Loucy (cell line): ENCODE measurements around the gene SMC1B.
"Not testable (repeated sequence)": the region's sequence is repeated elsewhere in the genome, so short reads cannot be mapped to it uniquely, and the experiment has no call there.

Experiments used
- H2AFZ ChIP-seq: fragments of 200-600 bp; sonication (generic); 2 replicates; pipeline ENCODE4 v1.6.0; 2016; ENCODE audit warnings: antibody characterized with exemption, mild to moderate bottlenecking, low read length, moderate library complexity
- H3F3A ChIP-seq: fragments of 200-600 bp; 2 replicates; pipeline ENCODE4 v1.6.0; 2016; ENCODE audit warnings: antibody characterized with exemption, low read depth, mild to moderate bottlenecking
- H3K27me3 ChIP-seq: fragments of 200-600 bp; sonication (generic); 2 replicates; pipeline ENCODE4 v1.6.1; 2014; ENCODE audit warnings: low read length, mild to moderate bottlenecking; ENCODE audit not compliant: insufficient read depth, poor library complexity, severe bottlenecking
- H3K36me3 ChIP-seq: fragments of 200-600 bp; sonication (generic); 2 replicates; pipeline ENCODE4 v1.6.1; 2016; ENCODE audit warnings: low read length; ENCODE audit not compliant: insufficient read depth
- H3K4me1 ChIP-seq: fragments of 200-600 bp; sonication (generic); 2 replicates; pipeline ENCODE4 v1.5.1; 2014; ENCODE audit warnings: low read length, mild to moderate bottlenecking; ENCODE audit not compliant: insufficient read depth, poor library complexity, severe bottlenecking
- H3K4me2 ChIP-seq: fragments of 200-600 bp; sonication (generic); 2 replicates; pipeline ENCODE4 v1.6.0; 2014; ENCODE audit warnings: antibody characterized with exemption, low read length, low read depth, mild to moderate bottlenecking; ENCODE audit not compliant: poor library complexity, severe bottlenecking
- H3K4me3 ChIP-seq: fragments of 200-600 bp; sonication (generic); 2 replicates; pipeline ENCODE4 v1.5.1; 2014; ENCODE audit warnings: low read length, mild to moderate bottlenecking, mixed read lengths; ENCODE audit not compliant: poor library complexity, severe bottlenecking
- H3K79me2 ChIP-seq: fragments of 200-600 bp; sonication (generic); 2 replicates; pipeline ENCODE4 v1.6.1; 2014; ENCODE audit warnings: low read length; ENCODE audit not compliant: insufficient read depth
- H3K9ac ChIP-seq: fragments of 200-600 bp; sonication (generic); 2 replicates; pipeline ENCODE4 v1.6.0; 2014; ENCODE audit warnings: mild to moderate bottlenecking, low read depth, low read length, moderate library complexity; ENCODE audit not compliant: poor library complexity, severe bottlenecking
- H3K9me2 ChIP-seq: fragments of 200-600 bp; sonication (generic); replicated peaks from 2 replicates; pipeline ENCODE4 v1.6.1; 2016; ENCODE audit warnings: low read depth, low read length, mixed read lengths
- H3K9me3 ChIP-seq: fragments of 200-600 bp; sonication (generic); 2 replicates; pipeline ENCODE4 v1.6.1; 2014; ENCODE audit warnings: mild to moderate bottlenecking, antibody characterized with exemption, low read length, low read depth; ENCODE audit not compliant: insufficient read depth
- H4K20me1 ChIP-seq: fragments of 200-600 bp; sonication (generic); 2 replicates; pipeline ENCODE4 v1.6.0; 2014; ENCODE audit warnings: antibody characterized with exemption, low read length, mild to moderate bottlenecking; ENCODE audit not compliant: insufficient read depth, poor library complexity, severe bottlenecking
- EZH2phosphoT487 ChIP-seq: fragments of 200-600 bp; IDR thresholded peaks from 2 replicates; pipeline ENCODE4 v1.6.1; 2018; ENCODE audit warnings: antibody characterized with exemption, mild to moderate bottlenecking, moderate library complexity, borderline replicate concordance
- TF ChIP-seq, protein P1 (sequence below): fragments of 200-600 bp; sonication (generic); conservative IDR thresholded peaks from 2 replicates; pipeline ENCODE4 v1.5.1; 2014; ENCODE audit warnings: mild to moderate bottlenecking, antibody characterized with exemption, low read length

Gene SMC1B

DNA sequence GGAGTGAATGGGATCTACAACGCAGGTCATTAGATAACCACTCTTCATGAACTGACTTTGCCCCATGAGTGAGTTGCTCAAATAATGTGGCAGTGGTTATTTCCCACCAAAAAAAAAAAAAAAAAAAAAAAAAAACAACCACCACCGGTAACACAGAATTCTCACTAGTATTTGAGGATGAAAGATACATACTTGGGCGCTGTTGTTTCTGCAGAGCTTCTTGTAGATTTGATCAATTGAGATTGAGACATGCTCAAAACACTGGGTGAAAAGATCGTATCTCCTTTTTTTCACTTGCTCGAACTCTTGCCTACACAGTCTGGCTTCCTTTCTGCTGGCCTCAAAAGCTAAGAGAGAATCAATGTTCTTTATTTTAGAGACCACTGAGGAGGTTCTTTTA, 59.6 kb downstream of the SMC1B start:
- Histone ChIP-seq H3K9ac (no peak overlapping the region), H4K20me1 (no peaks in the 10 kb centered on the region), H3F3A (no peaks in the 10 kb centered on the region), H3K27me3 (no peaks in the 10 kb centered on the region), H2AFZ (no peak overlapping the region), H3K4me3 (no peak overlapping the region), H3K9me2 (no peaks in the 10 kb centered on the region), H3K4me2 (no peak overlapping the region), H3K36me3 (no peaks in the 10 kb centered on the region), H3K4me1 (no peaks in the 10 kb centered on the region), H3K79me2 (no peaks in the 10 kb centered on the region), H3K9me3 (no peaks in the 10 kb centered on the region)
- no peak for TF ChIP-seq EZH2phosphoT487
- TF ChIP-seq, protein P1, sequence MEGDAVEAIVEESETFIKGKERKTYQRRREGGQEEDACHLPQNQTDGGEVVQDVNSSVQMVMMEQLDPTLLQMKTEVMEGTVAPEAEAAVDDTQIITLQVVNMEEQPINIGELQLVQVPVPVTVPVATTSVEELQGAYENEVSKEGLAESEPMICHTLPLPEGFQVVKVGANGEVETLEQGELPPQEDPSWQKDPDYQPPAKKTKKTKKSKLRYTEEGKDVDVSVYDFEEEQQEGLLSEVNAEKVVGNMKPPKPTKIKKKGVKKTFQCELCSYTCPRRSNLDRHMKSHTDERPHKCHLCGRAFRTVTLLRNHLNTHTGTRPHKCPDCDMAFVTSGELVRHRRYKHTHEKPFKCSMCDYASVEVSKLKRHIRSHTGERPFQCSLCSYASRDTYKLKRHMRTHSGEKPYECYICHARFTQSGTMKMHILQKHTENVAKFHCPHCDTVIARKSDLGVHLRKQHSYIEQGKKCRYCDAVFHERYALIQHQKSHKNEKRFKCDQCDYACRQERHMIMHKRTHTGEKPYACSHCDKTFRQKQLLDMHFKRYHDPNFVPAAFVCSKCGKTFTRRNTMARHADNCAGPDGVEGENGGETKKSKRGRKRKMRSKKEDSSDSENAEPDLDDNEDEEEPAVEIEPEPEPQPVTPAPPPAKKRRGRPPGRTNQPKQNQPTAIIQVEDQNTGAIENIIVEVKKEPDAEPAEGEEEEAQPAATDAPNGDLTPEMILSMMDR, result no peak

DNA sequence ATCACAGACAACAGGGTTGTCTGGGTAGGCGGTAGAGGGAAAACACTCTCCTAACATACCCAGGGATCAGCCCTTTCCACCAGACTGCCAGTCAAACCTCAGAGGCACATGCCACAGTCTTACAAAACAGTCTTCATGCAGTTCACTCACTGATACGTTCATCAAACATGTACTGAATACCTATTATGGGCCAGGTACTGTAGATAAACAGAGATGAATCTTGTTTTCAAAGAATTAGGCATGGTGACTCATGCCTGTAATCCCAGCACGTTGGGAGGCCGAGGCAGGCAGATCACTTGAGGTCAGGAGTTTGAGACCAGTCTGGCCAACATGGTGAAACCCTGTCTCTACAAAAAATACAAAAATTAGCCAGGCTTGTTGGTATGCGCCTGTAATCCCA, 60.6 kb downstream of the SMC1B start:
- H4K20me1 ChIP-seq, H3K4me1 ChIP-seq, H3K36me3 ChIP-seq, H3K79me2 ChIP-seq, H2AFZ ChIP-seq, H3K4me2 ChIP-seq, H3F3A ChIP-seq, H3K9me2 ChIP-seq, H3K9me3 ChIP-seq, H3K4me3 ChIP-seq, H3K9ac ChIP-seq, H3K27me3 ChIP-seq: not testable (repeated sequence)

DNA sequence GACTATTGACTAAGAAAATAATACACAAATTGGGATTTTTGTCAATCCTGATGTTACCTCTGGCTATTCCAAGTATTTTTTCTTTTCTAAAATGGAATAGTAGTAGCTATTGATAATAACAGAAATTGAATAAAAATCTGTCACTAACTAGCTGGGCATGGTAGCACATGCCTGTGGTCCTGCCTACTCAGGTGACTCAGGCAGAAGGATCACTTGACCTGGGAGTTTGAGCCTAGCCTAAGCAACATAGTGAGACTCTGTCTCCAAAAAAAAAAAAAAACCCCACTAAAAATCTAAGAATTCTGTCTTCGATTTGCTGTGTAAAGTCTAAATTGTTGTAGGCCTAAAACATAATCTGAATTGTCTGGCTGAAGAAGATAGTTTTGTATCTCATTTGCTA, 61.4 kb downstream of the SMC1B start:
- H3K79me2 ChIP-seq, result no peaks in the 10 kb centered on the region
- H3F3A ChIP-seq, result no peaks in the 10 kb centered on the region
- no peak overlapping the region for H3K4me2 ChIP-seq
- no peaks in the 10 kb centered on the region for H3K36me3 ChIP-seq
- H4K20me1 ChIP-seq, result no peaks in the 10 kb centered on the region
- TF ChIP-seq EZH2phosphoT487, result no peak
- TF ChIP-seq, protein P1, result no peak
- no peaks in the 10 kb centered on the region for H3K9me2 ChIP-seq
- no peak overlapping the region for H3K9ac ChIP-seq
- H2AFZ ChIP-seq, result no peak overlapping the region
- H3K9me3 ChIP-seq, result no peaks in the 10 kb centered on the region
- H3K4me3 ChIP-seq, result no peak overlapping the region
- H3K27me3 ChIP-seq, result no peaks in the 10 kb centered on the region
- no peaks in the 10 kb centered on the region for H3K4me1 ChIP-seq

DNA sequence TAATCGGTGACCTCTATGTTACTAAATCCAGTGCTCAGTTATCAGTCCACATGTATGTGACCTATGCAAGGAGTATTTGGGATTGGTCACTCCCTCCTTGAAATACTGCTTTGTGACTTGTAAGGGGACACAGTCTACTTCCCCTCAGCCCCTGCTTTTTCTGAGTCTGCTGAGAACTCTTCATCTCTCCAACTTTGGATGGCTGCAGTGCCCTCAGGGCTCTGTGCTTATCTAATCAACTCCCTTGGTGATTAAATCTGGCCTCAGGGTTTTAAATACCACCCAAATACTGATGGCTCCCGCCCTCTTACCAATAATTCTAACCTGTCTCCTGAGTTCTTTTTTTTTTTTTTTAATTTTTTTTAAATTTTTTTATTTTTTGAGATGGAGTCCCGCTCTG, 63.5 kb downstream of the SMC1B start:
- H3K9ac ChIP-seq, result no peak overlapping the region
- no peak overlapping the region for H3K4me3 ChIP-seq
- H3K9me3 ChIP-seq, result no peaks in the 10 kb centered on the region
- H3K4me1 ChIP-seq, result no peaks in the 10 kb centered on the region
- no peak for TF ChIP-seq EZH2phosphoT487
- TF ChIP-seq, protein P1, result no peak
- no peaks in the 10 kb centered on the region for H3K36me3 ChIP-seq
- H3K27me3 ChIP-seq, result no peaks in the 10 kb centered on the region
- no peaks in the 10 kb centered on the region for H3K9me2 ChIP-seq
- H3F3A ChIP-seq, result no peaks in the 10 kb centered on the region
- H3K79me2 ChIP-seq, result no peaks in the 10 kb centered on the region
- H4K20me1 ChIP-seq, result no peaks in the 10 kb centered on the region
- H2AFZ ChIP-seq, result no peak overlapping the region
- H3K4me2 ChIP-seq, result no peak overlapping the region
